ENCODE measurements around the gene APLP2. TPM values are rescaled to one million over a fixed set of nuclear protein-coding genes. Genes with fewer than 3 reads are reported as not detected.
A peak's percentile ranks its signal among the peaks of the same experiment; 100 is the strongest.

The APLP2 gene
- total and polyA plus RNA-seq, 2 of the 13 experiments (the other 11 are each of a cell fraction or from before 2014, with no cell fraction given): 315 to 594 TPM

GRCh38 chr11:130068986-130069658 lies 572 bp upstream of the APLP2 start (continued):
- TF ChIP-seq TFAP4 (IDR thresholded peaks at IDR 0.05; ENCODE audit: borderline replicate concordance, low read depth) (no peak), HMGA1 (CRISPR knock-in tag; conservative IDR thresholded peaks at IDR 0.05) (no peak), SOX13 (IDR thresholded peaks at IDR 0.05) (no peak), SOX13 (CRISPR knock-in tag; conservative IDR thresholded peaks at IDR 0.05 in 1 of 2, IDR thresholded peaks at IDR 0.05 in 1 of 2) (0 out of 4 replicates have a peak, but pooled peaks of 1 of the 2 experiments have one; percentile 5), HNF4A (CRISPR knock-in tag; IDR thresholded peaks at IDR 0.05) (no peak), TBX2 (CRISPR knock-in tag; IDR thresholded peaks at IDR 0.05; ENCODE audit: borderline replicate concordance) (peak; percentile 67; the same call in 1 of the 2 replicates), MED13 (CRISPR knock-in tag; IDR thresholded peaks at IDR 0.05) (no peak), ZNF781 (CRISPR knock-in tag; IDR thresholded peaks at IDR 0.05; ENCODE audit: borderline replicate concordance, not compliant biosample characterization) (no peak), CCDC6 (CRISPR knock-in tag; IDR thresholded peaks at IDR 0.05) (peak; percentile 40; the same call in 1 of the 2 replicates), CREBL2 (CRISPR knock-in tag; IDR thresholded peaks at IDR 0.05; ENCODE audit: borderline replicate concordance) (0 out of 2 replicates have a peak, but pooled peaks have one; percentile 11), CERS6 (CRISPR knock-in tag; IDR thresholded peaks at IDR 0.05) (no peak), BRCA1 (CRISPR knock-in tag; IDR thresholded peaks at IDR 0.05) (no peak), ATRX (CRISPR knock-in tag; IDR thresholded peaks at IDR 0.05; ENCODE audit: borderline replicate concordance) (no peak), TEF (CRISPR knock-in tag; IDR thresholded peaks at IDR 0.05) (no peak), AGO1 (IDR thresholded peaks at IDR 0.05; ENCODE audit: low read depth, low read length, poor library complexity, severe bottlenecking) (peak; percentile 6), EP300 (IDR thresholded peaks at IDR 0.05; ENCODE audit: low read depth in 2 of 2, low read length in 2 of 2) (no peak), EP300 (CRISPR knock-in tag; IDR thresholded peaks at IDR 0.05; ENCODE audit: borderline replicate concordance) (no peak), ZNF264 (CRISPR knock-in tag; IDR thresholded peaks at IDR 0.05) (no peak), UBTF (CRISPR knock-in tag; IDR thresholded peaks at IDR 0.05) (peak; percentile 89), SUZ12 (IDR thresholded peaks at IDR 0.05; ENCODE audit: low read depth, low read length) (no peak), ZNF296 (CRISPR knock-in tag; conservative IDR thresholded peaks at IDR 0.05) (peak; percentile 79; the same call in 1 of the 2 replicates), MTF1 (CRISPR knock-in tag; IDR thresholded peaks at IDR 0.05) (no peak)
- TF ChIP-seq, protein P1, sequence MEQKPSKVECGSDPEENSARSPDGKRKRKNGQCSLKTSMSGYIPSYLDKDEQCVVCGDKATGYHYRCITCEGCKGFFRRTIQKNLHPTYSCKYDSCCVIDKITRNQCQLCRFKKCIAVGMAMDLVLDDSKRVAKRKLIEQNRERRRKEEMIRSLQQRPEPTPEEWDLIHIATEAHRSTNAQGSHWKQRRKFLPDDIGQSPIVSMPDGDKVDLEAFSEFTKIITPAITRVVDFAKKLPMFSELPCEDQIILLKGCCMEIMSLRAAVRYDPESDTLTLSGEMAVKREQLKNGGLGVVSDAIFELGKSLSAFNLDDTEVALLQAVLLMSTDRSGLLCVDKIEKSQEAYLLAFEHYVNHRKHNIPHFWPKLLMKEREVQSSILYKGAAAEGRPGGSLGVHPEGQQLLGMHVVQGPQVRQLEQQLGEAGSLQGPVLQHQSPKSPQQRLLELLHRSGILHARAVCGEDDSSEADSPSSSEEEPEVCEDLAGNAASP (CRISPR knock-in tag; IDR thresholded peaks at IDR 0.05; ENCODE audit: borderline replicate concordance): no peak

Measured in HepG2 (cell line).